ENCODE measurements around the gene NFKBIL1. TPM values are rescaled to one million over a fixed set of nuclear protein-coding genes. Genes with fewer than 3 reads are reported as not detected.

Gene NFKBIL1
- total RNA-seq, 1 donor from 2014 or later = 29.6 TPM

- TF ChIP-seq CTCF (IDR thresholded peaks at IDR 0.05) = no peak
- no peak for DNase-seq (ENCODE audit: low spot score)
- H3K9me3 Mint-ChIP-seq (ENCODE audit: low read depth) = no peaks in the 10 kb centered on the region
- peaks cover 3% of the 10 kb centered on the region for H3K4me1 Mint-ChIP-seq (ENCODE audit: low read depth)
- H3K36me3 Mint-ChIP-seq (ENCODE audit: low read depth) = peaks cover 52% of the 10 kb centered on the region
- H3K27ac Mint-ChIP-seq (ENCODE audit: unreplicated experiment) = no peak overlapping the region
- no peak overlapping the region for H3K4me3 Mint-ChIP-seq (ENCODE audit: unreplicated experiment)
- no peaks in the 10 kb centered on the region for H3K27me3 Mint-ChIP-seq (ENCODE audit: low read depth)
These were observed 14.6 kb upstream of the NFKBIL1 start for GRCh38 chr6:31532644-31533454.

GRCh38 chr6:31533455-31533841, 14.0 kb upstream of the NFKBIL1 start:
- Mint-ChIP-seq H3K27ac (ENCODE audit: unreplicated experiment) (no peak overlapping the region), H3K9me3 (ENCODE audit: low read depth) (no peaks in the 10 kb centered on the region), H3K4me3 (ENCODE audit: unreplicated experiment) (no peak overlapping the region), H3K27me3 (ENCODE audit: low read depth) (no peaks in the 10 kb centered on the region), H3K36me3 (ENCODE audit: low read depth) (peaks cover 55% of the 10 kb centered on the region), H3K4me1 (ENCODE audit: low read depth) (peaks cover 6% of the 10 kb centered on the region)
- TF ChIP-seq CTCF (IDR thresholded peaks at IDR 0.05) = no peak
- no peak for DNase-seq (ENCODE audit: low spot score)

- no peak overlapping the region for H3K4me3 Mint-ChIP-seq (ENCODE audit: unreplicated experiment)
- no peak overlapping the region for H3K27ac Mint-ChIP-seq (ENCODE audit: unreplicated experiment)
- no peaks in the 10 kb centered on the region for H3K9me3 Mint-ChIP-seq (ENCODE audit: low read depth)
- no peak for DNase-seq (ENCODE audit: low spot score)
- H3K36me3 Mint-ChIP-seq (ENCODE audit: low read depth) = peaks cover 61% of the 10 kb centered on the region
- no peak for TF ChIP-seq CTCF (IDR thresholded peaks at IDR 0.05)
- H3K27me3 Mint-ChIP-seq (ENCODE audit: low read depth) = no peaks in the 10 kb centered on the region
- peaks cover 12% of the 10 kb centered on the region for H3K4me1 Mint-ChIP-seq (ENCODE audit: low read depth)
These were observed 13.4 kb upstream of the NFKBIL1 start for GRCh38 chr6:31534011-31534410.

- H3K36me3 Mint-ChIP-seq (ENCODE audit: low read depth) = peaks cover 66% of the 10 kb centered on the region
- H3K27me3 Mint-ChIP-seq (ENCODE audit: low read depth) = no peaks in the 10 kb centered on the region
- H3K9me3 Mint-ChIP-seq (ENCODE audit: low read depth) = no peaks in the 10 kb centered on the region
- no peak overlapping the region for H3K27ac Mint-ChIP-seq (ENCODE audit: unreplicated experiment)
- no peak overlapping the region for H3K4me3 Mint-ChIP-seq (ENCODE audit: unreplicated experiment)
- TF ChIP-seq CTCF (IDR thresholded peaks at IDR 0.05) = no peak
- peaks cover 18% of the 10 kb centered on the region for H3K4me1 Mint-ChIP-seq (ENCODE audit: low read depth)
- no peak for DNase-seq (ENCODE audit: low spot score)
These were observed 12.8 kb upstream of the NFKBIL1 start for GRCh38 chr6:31534521-31535040.

GRCh38 chr6:31535538-31536324, 11.7 kb upstream of the NFKBIL1 start:
- Mint-ChIP-seq H3K4me3 (ENCODE audit: unreplicated experiment) (no peak overlapping the region), H3K4me1 (ENCODE audit: low read depth) (peaks cover 29% of the 10 kb centered on the region), H3K36me3 (ENCODE audit: low read depth) (peaks cover 65% of the 10 kb centered on the region), H3K27ac (ENCODE audit: unreplicated experiment) (no peak overlapping the region), H3K9me3 (ENCODE audit: low read depth) (no peaks in the 10 kb centered on the region), H3K27me3 (ENCODE audit: low read depth) (no peaks in the 10 kb centered on the region)
- TF ChIP-seq CTCF (IDR thresholded peaks at IDR 0.05) = no peak
- no peak for DNase-seq (ENCODE audit: low spot score)

Data from chondrocyte (in vitro differentiated cells).